Stimulated activated CD8-positive, alpha-beta memory T cell treated with anti-CD3 and anti-CD28 coated beads, Interleukin-12 subunit alpha, Interleukin-12 subunit beta, amount 100 ng/mL, for 1 hour (primary cell): ENCODE results near the gene A4GNT.
"Not testable (repeated sequence)": the region's sequence is repeated elsewhere in the genome, so short reads cannot be mapped to it uniquely, and the experiment has no call there.

Experiments
- DNase-seq: peaks from one replicate; pipeline ENCODE4 v3.0.0-alpha.2; 2020; ENCODE audit warnings: low read depth

Gene A4GNT

GRCh38 chr3:138132239-138132638 is at the start of gene A4GNT:
Gene A4GNT, minus strand, starts transcription at chr3:138132390. Its CDS starts 1,134 bp downstream, at chr3:138131256.
- no peak for DNase-seq

GRCh38 chr3:138180375-138181029 is 48.3 kb upstream of the A4GNT start:
- DNase-seq = no peak

GRCh38 chr3:138174421-138175131 is 42.4 kb upstream of the A4GNT start, which contains the start of gene DBR1:
Gene DBR1, minus strand, starts transcription at chr3:138174921. Its CDS starts 126 bp downstream, at chr3:138174795.
- peak; percentile 60 for DNase-seq

- DNase-seq = no peak
These were observed 41.7 kb upstream of the A4GNT start for GRCh38 chr3:138173769-138174420.

- DNase-seq = no peak
These were observed 40.4 kb upstream of the A4GNT start for GRCh38 chr3:138172625-138173024.

GRCh38 chr3:138165061-138165460 is 32.9 kb upstream of the A4GNT start:
- DNase-seq = no peak

GRCh38 chr3:138157743-138158142 is 25.6 kb upstream of the A4GNT start:
- no peak for DNase-seq

GRCh38 chr3:138154534-138154933 is 22.3 kb upstream of the A4GNT start:
- no peak for DNase-seq

- no peak for DNase-seq
These were observed 16.3 kb upstream of the A4GNT start for GRCh38 chr3:138148503-138148902.

GRCh38 chr3:138142181-138142580 is 10.0 kb upstream of the A4GNT start:
- DNase-seq = not testable (repeated sequence)

GRCh38 chr3:138140940-138141339 is 8.8 kb upstream of the A4GNT start:
- DNase-seq = no peak

GRCh38 chr3:138139691-138140090 is 7.5 kb upstream of the A4GNT start:
- DNase-seq = no peak

GRCh38 chr3:138137861-138138260 is 5.7 kb upstream of the A4GNT start:
- DNase-seq = no peak

GRCh38 chr3:138136201-138136600 is 4.0 kb upstream of the A4GNT start:
- DNase-seq = no peak

GRCh38 chr3:138135833-138136194 is 3.6 kb upstream of the A4GNT start:
- no peak for DNase-seq

- no peak for DNase-seq
These were observed 3.1 kb upstream of the A4GNT start for GRCh38 chr3:138135146-138135832.

GRCh38 chr3:138127636-138128365 is 4.4 kb downstream of the A4GNT start:
- no peak for DNase-seq

GRCh38 chr3:138125548-138126221 is 6.5 kb downstream of the A4GNT start:
- DNase-seq = no peak

- DNase-seq = no peak
These were observed 7.4 kb downstream of the A4GNT start for GRCh38 chr3:138124706-138125355.

GRCh38 chr3:138124188-138124587 is 8.0 kb downstream of the A4GNT start:
- DNase-seq = no peak

GRCh38 chr3:138119423-138119766 is 12.8 kb downstream of the A4GNT start:
- no peak for DNase-seq
